ENCODE measurements around the gene SLC6A6.

DNA sequence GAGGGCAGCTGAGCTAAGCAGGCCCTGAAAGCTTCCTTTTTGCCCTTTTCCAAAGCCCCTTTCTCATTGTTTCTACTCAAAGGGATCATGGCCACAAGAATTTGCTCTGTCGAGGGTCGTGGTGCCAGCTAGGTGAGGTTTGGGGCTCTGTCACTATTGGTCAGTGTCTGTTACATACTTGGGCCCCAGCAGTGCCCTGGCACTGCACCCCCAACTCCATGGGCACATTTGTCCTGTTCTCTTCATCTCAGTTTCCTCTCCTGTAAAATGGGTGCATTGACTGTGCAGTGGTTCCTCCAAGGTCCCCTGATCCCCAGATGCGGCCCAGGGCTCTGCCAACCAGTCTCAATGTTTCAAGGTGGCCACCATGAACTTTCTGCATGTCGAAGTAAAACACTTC is 62.1 kb downstream of the SLC6A6 start:
- TF ChIP-seq CTCF (IDR thresholded peaks at IDR 0.05) (no peak), POLR2A (IDR thresholded peaks at IDR 0.05) (no peak)

Data from esophagus squamous epithelium (tissue), 4 donors.